Sigmoid colon (tissue), 4 donors: ENCODE data around the gene INCENP.

ENCODE experiments used
- EP300 ChIP-seq, 4 donors: sonication (generic); formaldehyde crosslinking; IDR thresholded peaks; one replicate each; pipeline ENCODE4 v1.6.1; 2017; ENCODE audit warnings: antibody characterized with exemption in 4 of 4
- POLR2A ChIP-seq, 2 donors: fragments of 450-650 bp; IDR thresholded peaks; one replicate each; pipeline ENCODE4 v1.6.1; 2016; ENCODE audit warnings: antibody characterized with exemption in 2 of 2, mild to moderate bottlenecking in 2 of 2, moderate library complexity in 2 of 2
- POLR2AphosphoS5 ChIP-seq, 4 donors: sonication (generic); formaldehyde crosslinking; IDR thresholded peaks; one replicate each; pipeline ENCODE4 v1.6.1; 2017; ENCODE audit warnings: antibody characterized with exemption in 4 of 4
- TF ChIP-seq, protein P1 (sequence below), 4 experiments: fragments of 450-650 bp in 3 of 4; fragments of 200-600 bp in 1 of 4; IDR thresholded peaks; one replicate each; pipeline ENCODE4 v1.5.1; 2016 to 2019; ENCODE audit warnings: antibody characterized with exemption in 4 of 4, mild to moderate bottlenecking in 3 of 4, moderate library complexity in 2 of 4

DNA sequence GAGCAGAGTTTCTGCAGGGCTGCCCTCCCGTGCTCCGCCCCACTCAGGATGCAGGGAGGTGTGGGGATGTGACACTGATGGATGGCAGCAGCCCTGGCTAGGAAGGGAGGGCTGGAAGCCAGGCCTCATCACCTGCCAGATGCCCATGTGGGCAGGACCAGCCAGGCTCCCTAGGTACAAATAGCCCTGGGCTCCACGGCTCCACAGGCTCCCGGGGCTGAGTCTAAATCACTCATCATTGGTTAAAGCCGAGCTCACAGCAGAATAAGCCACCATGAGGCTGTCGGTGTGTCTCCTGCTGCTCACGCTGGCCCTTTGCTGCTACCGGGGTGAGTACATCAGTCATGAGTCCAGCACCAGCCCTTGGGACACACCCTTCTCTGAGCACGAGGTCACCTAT is 66.2 kb downstream of the INCENP start, which contains the start of gene SCGB1D1:
- TF ChIP-seq, protein P1, sequence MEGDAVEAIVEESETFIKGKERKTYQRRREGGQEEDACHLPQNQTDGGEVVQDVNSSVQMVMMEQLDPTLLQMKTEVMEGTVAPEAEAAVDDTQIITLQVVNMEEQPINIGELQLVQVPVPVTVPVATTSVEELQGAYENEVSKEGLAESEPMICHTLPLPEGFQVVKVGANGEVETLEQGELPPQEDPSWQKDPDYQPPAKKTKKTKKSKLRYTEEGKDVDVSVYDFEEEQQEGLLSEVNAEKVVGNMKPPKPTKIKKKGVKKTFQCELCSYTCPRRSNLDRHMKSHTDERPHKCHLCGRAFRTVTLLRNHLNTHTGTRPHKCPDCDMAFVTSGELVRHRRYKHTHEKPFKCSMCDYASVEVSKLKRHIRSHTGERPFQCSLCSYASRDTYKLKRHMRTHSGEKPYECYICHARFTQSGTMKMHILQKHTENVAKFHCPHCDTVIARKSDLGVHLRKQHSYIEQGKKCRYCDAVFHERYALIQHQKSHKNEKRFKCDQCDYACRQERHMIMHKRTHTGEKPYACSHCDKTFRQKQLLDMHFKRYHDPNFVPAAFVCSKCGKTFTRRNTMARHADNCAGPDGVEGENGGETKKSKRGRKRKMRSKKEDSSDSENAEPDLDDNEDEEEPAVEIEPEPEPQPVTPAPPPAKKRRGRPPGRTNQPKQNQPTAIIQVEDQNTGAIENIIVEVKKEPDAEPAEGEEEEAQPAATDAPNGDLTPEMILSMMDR (IDR thresholded peaks at IDR 0.05) = no peak
- no peak for TF ChIP-seq POLR2A (IDR thresholded peaks at IDR 0.05)
- TF ChIP-seq POLR2AphosphoS5 (IDR thresholded peaks at IDR 0.05) = no peak
- TF ChIP-seq EP300 (IDR thresholded peaks at IDR 0.05) = no peak
